Stimulated activated CD8-positive, alpha-beta memory T cell treated with anti-CD3 and anti-CD28 coated beads, Interleukin-12 subunit alpha, Interleukin-12 subunit beta, amount 100 ng/mL, for 4 hours (primary cell): ENCODE results near the gene ARHGAP20.

Experiments used
- DNase-seq: peaks from one replicate; pipeline ENCODE4 v3.0.0-alpha.2; 2020; ENCODE audit warnings: low read depth

Gene ARHGAP20, protein sequence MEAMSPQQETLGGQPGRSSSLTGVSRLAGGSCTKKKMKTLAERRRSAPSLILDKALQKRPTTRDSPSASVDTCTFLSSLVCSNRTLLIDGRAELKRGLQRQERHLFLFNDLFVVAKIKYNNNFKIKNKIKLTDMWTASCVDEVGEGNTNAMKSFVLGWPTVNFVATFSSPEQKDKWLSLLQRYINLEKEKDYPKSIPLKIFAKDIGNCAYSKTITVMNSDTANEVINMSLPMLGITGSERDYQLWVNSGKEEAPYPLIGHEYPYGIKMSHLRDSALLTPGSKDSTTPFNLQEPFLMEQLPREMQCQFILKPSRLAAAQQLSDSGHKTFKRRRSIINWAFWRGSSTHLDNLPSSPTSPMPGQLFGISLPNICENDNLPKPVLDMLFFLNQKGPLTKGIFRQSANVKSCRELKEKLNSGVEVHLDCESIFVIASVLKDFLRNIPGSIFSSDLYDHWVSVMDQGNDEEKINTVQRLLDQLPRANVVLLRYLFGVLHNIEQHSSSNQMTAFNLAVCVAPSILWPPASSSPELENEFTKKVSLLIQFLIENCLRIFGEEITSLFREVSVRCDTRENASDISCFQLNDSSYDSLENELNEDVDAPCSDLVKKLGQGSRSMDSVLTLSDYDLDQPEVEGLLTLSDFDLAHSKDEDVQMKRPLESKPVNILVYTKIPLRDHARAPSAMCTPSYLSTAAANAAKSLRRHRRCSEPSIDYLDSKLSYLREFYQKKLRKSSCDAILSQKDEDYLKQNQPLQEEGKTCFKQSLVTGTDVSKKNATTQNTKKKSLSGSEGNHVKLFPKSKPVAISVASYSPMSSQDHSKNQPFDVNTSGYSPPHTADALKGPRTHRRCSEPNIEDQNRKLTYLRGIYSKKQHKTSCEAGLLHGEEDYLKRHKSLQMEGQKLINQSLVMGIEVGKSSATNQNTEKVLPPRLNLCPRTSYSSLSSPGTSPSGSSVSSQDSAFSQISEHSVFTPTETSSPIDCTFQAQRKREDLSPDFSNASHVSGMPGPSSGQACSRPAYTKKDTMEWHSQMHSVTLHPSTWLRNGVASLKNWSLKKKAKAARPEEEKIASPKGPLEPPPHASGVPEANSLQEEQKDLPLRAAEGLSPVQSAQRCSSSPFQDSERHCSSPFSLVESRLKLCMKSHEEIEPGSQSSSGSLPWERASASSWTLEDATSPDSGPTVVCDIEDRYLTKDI

GRCh38 chr11:110711776-110712658 lies at the start of gene ARHGAP20:
Gene ARHGAP20 (minus strand): TSS chr11:110712437. CDS start chr11:110712231, 206 bp downstream.
- peak; percentile 24 for DNase-seq

DNA sequence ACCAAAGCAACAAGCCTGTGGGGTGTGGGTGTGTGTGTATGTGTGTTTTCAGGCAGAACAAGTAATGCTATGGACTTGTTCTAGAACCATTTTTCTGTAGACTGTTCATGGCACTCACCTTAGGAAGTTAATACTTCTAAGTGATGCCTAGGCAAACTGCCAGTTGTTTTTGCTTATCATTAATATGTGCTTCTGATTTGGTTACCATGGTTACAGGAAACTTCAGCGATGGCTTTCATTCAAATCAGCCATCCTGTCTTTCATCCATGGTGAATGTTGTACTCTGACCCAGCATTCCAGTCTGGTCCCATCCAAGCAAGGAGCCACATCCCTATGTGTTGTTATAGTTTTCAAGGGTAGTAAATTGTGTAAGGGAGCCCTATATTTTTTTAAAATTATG lies 49.8 kb upstream of the ARHGAP20 start:
- no peak for DNase-seq

DNA sequence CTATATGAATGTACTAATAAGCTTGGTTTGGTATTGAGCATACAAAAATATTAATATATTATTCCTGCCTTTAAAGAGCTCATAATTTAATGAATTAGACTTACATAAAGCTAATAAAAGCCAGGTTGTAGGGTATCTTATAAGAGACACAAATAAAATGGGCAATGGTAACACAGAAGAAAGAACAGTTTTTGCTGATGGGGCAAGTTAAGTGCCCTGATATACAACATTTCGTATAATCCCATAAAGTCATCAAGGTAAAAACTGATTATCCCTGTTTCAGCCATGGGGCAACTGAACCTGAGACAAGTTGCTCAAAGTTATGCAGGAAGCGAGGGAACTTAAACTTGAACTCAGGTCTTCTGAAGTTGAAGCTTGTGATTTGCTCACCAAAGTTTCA lies 48.9 kb upstream of the ARHGAP20 start:
- no peak for DNase-seq

GRCh38 chr11:110759972-110760381 lies 47.7 kb upstream of the ARHGAP20 start:
- DNase-seq: no peak

DNA sequence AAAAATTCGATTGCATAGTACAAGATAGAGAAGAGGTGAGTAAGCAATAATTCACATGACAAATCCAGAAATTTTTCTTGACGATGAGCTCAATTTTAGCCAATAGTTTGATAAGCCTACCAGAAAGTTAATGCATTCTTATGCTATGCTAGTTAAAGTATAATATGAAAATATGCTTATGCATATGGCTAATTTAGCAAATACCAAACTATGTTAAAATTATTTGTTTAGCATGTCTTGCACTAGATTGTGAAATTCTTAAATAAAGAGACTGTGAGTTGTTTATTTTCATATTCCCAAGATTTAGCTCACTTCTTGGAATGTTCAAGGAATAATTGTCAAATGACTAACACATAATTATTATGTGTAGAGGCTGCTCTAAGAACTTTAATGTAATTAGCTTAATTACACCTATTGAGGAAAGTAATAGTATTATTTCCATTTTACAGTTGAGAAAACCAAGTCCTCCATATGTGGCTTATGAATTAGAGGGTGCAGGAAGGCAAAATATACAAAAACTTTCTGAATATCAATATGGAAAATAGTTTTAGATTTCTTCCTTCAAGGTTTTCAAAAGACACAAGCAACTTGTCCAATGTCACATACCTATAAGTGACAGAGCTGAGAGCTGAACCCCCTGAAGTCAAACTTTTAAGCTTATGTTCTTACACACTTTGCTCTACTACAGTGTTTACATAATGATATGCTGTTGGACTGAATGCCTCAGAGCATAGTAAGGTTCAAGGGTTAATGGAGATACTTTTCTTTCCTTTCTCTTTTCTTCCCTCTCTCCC lies 45.9 kb upstream of the ARHGAP20 start:
- no peak for DNase-seq

DNA sequence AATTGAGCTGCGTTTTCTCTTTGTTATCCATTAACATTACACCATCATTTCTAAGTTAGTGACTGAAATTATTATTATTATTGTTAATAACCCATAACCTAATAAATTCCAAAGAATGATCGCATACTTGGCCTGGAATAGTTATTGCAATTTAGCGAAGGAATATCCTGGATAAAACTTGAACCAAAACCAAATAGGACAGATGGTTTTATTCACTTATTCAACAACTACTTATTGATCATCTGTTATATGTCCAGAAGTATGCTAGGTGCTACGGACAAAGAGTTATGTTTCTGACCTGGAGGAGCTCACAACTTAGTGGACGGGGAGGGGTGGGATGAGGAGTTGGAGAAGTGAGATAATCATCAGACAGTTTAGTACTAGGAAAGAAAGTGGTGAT lies 44.8 kb upstream of the ARHGAP20 start:
- DNase-seq: no peak

DNA sequence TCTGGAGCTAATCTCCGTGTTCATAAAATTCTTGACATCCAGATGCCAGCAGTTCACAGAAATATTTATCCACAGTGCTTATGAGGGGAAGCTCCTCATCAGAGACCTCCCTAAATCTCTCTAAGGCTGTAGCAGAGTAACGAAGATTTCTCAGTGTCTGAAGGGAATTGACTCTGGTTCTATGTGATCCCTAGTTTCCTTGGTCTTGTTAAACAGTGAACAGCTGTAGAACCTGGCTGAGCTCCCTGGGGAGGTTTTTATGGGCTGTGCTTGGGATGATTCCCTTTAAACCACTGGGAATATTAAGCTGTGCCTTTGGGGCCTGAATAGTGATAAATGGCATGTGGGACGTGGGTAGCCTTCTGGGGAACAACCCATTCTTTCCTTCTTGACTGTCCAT lies 43.7 kb upstream of the ARHGAP20 start:
- no peak for DNase-seq

DNA sequence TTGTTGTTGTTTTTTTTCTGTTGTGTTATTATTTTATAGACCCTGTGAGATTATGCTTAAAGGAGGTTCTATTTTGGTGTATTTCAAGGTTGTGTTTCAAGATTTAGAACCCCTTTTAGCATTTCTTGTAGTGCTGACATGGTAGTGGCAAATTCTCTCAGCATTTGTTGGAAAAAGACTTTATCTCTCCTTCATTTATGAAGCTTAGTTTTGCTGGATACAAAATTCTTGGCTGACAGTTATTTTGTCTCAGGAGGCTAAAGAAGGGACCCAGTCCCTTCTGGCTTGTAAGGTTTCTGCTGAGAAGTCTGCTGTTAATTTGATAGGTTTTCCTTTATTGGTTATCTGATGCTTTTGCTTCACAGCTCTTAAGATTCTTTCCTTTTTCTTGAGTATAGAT lies 40.7 kb upstream of the ARHGAP20 start:
- DNase-seq: no peak

GRCh38 chr11:110750100-110750499 lies 37.9 kb upstream of the ARHGAP20 start:
- no peak for DNase-seq

DNA sequence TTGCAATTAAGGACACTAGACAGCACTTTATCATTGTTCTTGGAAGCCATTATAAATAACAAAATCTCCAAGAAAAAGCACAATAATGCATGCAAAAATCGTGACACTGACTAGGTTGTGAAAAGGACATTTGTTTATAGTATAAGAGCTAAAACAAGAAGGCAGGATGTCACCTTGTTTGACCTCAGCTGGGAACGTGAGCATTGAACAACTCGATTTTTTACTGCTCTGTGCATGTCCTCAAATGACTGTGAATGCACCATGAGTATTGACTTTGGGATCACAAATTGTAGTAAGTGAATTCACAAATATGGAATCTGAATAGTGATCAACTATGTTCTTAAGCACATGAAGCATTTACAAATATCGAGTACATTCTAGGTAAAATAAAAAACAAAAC lies 35.3 kb upstream of the ARHGAP20 start:
- DNase-seq: no peak

- DNase-seq: no peak
Observed at GRCh38 chr11:110738641-110739040, 26.4 kb upstream of the ARHGAP20 start.

DNA sequence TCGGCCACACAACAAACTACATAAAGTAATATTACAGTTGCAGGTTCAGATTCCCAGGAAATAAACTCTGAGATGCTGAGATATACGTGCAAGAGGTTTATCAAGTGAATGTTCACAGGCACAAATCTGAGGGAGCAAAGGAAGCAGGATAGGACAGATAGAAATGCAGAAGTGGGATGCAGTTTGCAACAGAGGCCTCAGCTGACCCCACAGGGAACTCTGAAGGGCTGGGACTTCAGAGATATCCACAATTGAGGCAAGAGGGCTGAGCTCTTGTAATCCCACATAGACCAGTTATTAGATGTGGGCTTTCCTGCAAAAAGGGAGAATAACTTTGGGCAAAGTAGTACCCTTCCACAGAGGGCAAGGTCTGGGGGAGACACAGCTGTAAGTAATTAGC lies 25.4 kb upstream of the ARHGAP20 start:
- DNase-seq: no peak

DNA sequence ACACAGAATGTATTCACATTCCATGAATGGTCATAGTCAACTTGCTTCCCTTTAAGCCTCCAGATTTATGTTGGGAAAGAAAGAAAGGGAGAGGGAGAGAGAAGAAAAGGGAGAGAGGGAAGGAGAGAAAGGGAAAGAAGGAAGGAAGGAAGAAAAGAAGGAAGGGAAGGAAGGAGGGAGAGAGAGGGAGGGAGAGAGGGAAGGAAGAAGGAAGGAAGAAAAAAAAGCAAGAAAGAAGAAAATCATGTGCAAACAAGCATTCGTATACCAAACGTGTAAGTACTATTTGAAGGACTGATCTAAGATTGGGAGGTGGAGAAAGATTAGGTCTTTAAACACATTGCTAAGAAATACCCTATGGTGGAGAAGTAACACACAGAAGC lies 23.9 kb upstream of the ARHGAP20 start:
- DNase-seq: no peak

DNA sequence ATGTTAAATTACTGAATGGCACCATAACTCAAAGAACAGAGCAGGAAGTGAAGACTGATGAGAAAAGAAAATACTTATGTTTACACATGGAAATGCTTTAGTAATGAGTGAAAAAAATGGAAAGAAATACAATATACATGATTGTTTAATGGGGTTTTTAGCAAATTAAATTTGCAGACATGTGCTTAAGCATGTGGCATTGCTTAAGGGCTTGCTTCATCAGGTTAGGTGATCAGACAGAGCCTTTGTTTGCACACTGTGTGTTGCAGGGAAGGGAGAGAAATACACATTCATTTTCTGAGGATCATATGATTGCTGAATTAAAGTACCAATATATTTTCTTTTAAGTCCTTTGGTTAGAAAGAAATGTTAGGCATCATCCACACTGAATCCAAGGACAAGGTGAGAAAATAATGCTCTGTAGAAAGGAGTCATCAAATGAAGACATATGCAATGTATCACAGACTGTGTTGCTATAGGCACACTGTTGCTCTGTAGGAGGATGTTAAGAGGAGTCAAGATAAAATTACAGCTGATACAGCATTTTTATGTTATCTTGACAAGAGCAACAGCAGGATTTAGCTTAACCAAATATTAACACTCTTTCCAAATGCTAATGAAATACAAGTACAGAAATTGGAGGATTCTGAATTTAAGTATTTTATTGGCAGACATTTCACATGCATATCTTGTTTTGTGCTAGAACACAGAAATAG lies 23.4 kb upstream of the ARHGAP20 start:
- DNase-seq: no peak

DNA sequence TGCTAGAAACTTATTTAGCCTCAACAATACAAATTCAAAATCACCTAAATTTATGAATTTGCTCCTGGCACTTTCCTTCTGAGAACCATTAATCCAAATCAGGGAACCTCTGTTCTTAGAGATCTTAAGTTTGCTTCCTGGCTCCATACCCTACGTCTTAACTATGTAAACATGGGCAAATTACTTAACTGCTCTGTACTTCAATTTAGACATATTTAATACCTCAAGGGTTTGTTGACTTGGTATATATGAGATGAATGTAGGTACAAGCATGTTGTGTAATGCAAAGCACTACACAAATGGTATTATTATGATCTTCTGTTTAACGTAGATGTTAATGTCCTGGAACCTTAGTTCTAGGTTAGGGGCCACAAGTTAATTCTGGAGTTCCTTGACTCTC lies 22.6 kb upstream of the ARHGAP20 start:
- DNase-seq: no peak

GRCh38 chr11:110730773-110731172 lies 18.5 kb upstream of the ARHGAP20 start:
- DNase-seq: no peak

DNA sequence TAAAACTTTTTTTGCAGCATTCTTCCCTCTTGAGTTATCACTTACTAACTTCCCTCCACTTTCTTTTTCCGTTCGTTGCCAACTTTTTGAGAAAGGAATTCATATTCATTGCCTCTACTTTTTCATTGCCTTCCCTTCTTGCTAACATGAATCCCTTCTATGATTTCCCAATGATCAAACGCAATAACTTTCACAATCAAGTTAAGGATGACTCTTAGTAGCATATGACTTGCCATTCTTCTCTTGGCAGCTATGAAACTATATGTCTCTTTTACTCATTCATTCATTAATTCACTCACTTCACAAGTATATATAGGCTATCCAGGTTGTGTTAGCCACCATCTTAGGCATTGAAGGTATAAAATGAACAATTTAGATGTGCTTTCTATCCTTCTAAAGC lies 16.6 kb upstream of the ARHGAP20 start:
- DNase-seq: no peak

GRCh38 chr11:110728476-110728875 lies 16.2 kb upstream of the ARHGAP20 start:
- no peak for DNase-seq

DNA sequence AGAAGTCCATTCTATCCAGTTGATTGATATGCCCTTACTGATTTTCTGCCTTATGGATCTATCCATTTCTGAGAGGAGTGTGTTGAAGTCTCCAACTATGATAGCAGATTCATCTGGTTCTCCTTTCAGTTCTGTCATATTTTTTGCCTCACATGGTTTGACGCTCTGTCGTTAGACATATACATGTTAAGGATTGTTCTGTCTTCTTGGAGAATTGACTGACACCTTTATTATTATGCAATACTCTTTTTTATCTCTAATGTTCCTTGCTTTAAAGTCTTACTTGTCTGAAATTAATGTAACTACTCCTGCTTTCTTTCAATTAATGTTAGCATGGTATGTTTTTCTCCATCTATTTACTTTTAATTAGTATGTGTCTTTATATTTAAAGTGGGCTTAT lies 12.1 kb upstream of the ARHGAP20 start:
- DNase-seq: no peak
